ENCODE measurements around the gene LRP1B.

The LRP1B gene

GRCh38 chr2:141497272-141497671, 633.5 kb downstream of the LRP1B start:
- no peak for DNase-seq

DNA sequence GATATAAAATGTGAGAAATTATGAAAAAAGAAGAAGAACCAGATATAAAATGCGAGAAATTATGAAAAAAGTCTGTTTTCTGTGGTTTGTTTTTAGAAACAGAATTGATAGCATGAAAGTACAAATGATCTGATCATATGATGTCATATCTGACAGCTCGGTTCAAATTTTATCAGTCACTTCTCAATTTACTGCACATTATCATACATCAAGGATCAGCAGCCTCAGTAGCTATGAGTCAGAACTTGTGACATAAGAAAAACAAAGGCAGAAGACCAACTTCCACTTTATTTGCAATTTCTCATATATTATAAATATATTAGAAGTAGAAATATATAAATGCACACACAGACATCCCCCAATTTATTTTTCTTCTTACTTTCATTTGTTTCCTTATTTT, 634.0 kb downstream of the LRP1B start:
- no peak for DNase-seq

DNA sequence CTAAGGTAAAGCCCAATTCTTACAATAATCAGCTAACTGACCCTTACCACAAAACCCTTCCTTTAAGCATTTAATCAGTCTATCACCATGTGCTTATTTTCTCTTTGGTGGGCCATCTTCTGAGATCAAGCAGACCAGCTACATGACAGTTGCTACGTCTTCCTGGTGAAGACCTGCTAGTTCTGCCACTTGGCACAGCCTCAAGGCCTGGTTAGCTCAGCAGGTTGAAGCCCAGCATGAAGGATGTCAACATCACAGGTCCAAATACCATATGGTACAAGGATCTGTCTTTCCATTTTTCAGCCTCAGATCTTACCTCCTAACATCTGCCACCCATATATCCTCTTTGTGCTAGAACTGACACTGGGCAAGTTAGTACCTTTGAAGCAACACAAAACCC, 636.9 kb downstream of the LRP1B start:
- DNase-seq, result no peak

DNA sequence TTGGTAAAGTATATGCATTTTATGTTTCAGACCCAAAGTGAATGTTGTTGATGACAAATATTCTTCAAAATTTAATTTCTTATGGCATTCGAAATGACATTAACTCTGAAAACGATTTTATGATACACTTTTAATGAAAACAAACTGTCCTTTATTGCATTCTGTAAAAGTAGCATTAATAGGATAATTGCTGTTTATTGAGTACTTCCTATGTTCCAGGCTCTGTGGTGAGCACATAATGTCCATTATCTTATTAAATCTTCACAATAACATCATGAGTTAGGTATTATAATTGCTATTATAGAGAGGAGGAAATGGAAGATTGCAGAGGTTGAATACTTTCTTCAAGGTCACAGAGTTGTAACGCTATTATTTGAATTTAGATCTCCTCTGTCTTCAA, 638.0 kb downstream of the LRP1B start:
- DNase-seq, result no peak

DNA sequence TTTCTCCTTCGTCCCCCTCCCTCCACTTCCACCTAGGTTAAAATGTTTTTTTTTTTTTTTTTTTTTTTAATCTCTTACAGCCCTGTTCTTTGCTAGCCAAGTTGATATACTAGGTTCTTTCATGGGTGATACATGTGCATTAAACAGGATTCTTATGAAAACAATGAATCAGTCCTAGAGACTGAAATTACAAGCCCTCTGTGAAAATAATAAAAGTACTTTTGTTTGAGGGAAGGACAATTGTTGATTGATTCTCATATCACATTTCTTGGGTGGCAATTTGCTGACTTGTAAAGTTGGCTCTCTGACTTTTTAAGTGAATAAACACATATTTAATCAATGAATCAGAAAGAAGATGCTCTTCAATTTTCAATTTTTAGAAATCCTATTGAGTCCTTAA, 639.9 kb downstream of the LRP1B start:
- no peak for DNase-seq

GRCh38 chr2:141482697-141483096, 648.1 kb downstream of the LRP1B start:
- DNase-seq, result no peak

GRCh38 chr2:141475801-141476200, 655.0 kb downstream of the LRP1B start:
- DNase-seq, result no peak

GRCh38 chr2:141468761-141469160, 662.1 kb downstream of the LRP1B start:
- DNase-seq, result no peak

GRCh38 chr2:141467331-141467730, 663.5 kb downstream of the LRP1B start:
- no peak for DNase-seq

DNA sequence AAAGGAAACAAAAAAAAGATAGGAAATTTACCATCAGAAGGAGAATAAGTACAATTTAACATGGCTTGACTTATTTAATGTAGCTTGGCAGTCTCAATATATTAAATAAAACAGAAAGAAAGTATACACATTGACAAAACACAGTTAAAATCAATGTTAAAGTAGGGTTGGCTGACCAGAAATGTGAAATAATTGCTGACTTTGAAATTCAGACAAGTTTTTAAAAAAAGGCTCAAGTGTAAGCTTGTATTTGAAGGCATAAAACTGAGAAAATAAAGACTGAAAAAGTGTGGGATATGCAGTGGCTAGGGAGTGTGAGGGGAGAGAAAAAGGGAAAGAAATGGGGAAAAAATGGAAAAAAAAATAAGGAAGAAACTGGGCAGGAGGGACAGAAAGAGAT, 665.8 kb downstream of the LRP1B start:
- no peak for DNase-seq

- no peak for DNase-seq
These were observed 672.5 kb downstream of the LRP1B start for GRCh38 chr2:141458351-141458750.

DNA sequence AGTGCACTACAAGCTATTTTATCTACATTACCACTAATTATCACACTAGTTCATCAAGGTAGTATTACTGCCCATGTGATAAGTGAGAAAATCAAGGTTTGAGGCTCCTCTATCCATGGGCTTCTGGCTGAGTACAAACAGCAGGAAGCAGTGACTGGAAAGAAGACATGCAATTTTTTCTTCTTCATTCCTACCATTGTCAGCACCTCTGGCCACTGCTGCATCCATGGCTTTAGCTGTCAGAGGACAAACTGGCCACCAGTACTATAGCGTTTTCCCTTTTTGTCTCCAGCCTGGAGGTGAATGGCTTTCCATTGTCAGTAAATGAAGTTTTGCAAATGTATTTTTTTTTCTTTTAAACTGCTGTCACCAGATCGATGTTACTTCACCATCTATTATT, 674.9 kb downstream of the LRP1B start:
- no peak for DNase-seq

GRCh38 chr2:141455211-141455826, 675.5 kb downstream of the LRP1B start:
- DNase-seq, result no peak

DNA sequence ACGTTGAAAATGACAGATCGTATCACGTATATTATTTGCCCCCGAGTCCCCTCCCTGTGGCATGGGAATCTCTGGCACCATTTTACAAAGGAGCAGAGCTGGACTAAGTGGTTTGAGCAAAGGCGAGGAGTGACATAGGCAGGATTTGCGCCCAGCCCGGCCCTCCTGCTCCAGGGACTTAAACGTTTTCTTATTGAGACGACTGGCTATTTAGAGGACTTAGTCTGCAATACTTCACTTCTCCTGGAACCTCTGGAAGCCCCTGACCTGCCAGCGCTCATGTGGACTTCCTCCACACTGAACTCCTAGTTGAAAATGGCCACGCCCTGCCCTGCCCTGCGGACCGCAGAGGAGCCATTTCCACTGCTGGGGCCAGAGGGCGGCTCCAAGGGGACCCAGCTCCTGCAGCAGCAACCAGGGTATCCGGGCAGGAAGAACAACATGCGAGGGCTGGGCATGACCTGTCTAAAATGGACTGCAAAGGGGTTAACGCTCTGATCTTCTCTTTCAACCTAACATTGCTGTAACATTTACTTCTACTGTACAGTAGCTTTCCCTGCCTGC, 690.7 kb downstream of the LRP1B start:
- DNase-seq, result no peak

- DNase-seq, result no peak
These were observed 691.3 kb downstream of the LRP1B start for GRCh38 chr2:141439524-141439923.

- no peak for DNase-seq
These were observed 692.3 kb downstream of the LRP1B start for GRCh38 chr2:141438536-141438935.

DNA sequence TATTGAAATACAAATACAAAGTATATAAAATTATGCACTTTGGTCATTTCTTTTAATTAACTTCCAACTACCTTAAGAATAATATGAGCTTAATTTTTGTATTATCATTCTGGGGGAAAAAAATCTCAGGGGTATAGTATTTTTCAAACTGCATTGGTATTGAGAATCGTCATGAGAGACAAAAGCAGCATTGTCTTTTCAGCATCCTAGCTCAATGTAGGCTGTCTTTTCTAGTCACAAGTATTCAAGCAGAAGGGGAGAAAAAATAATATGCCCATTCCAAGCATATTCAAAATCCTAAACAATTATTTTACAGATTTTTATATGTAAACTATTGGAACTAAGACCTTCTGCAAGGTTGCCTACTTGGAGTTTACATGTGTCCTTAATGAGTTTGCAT, 693.3 kb downstream of the LRP1B start:
- no peak for DNase-seq

DNA sequence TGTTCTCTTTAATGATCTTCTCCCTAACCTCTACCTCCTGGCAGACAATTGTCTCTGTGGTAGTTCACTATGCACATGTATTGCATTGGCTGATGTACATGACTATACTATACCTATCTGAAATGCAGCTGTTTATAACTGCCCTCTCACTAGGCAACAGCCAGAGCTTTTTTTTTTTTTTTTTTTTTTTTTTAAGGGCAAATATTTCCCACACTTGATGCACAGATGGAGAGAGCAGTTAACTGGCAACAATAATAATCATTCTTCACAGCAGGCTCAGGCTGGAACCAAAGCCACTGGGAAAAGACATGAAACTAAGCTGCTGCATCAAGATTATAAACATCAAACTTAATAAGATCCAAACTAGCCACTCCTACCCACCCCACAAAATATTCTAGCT, 707.7 kb downstream of the LRP1B start:
- DNase-seq, result no peak

DNA sequence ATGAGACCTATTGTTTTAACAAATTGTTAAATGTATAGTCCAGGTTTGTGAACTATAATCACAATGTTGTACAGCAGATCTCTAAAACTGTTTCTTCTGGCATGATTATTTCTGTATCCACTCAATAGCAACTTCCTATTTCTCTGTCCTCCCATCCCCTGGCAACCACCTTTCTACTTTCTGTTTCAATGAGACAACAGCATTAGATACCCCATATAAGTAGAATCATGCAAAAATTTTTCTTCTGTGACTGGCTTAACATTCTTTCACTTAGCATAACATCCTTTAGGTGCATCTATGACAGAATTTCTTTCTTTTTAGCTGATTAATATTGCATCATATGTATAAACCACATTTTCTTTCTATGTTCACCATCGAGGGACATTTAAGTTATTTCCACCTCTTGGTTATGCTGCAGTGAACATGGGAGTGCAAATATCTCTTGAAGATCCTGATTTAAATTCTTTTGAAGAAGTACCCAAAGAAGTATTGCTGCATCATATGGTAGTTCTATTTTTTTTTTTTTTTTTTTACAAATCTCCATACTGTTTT, 713.5 kb downstream of the LRP1B start:
- DNase-seq, result no peak

DNA sequence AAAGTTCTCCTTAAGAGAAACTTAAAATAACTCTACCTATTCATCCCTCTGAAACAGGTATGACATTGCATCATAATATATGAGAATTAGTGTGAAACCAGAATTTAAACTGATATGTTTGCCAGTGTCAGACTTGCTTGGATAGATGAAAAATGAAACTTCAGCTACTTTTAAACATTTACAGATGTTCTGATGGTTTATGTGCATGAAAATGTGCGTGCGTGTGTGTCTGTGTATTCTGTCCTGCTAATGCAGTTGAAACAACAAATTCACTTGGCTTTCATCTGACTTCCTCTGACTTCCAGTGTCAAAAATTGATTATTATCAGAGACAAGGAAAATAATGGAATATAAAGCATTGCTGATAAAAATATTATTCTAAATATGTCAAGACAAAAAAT, 719.4 kb downstream of the LRP1B start:
- DNase-seq, result no peak

- no peak for DNase-seq
These were observed 731.5 kb downstream of the LRP1B start for GRCh38 chr2:141399270-141399669.

GRCh38 chr2:141393214-141393545, 737.6 kb downstream of the LRP1B start:
- no peak for DNase-seq

DNA sequence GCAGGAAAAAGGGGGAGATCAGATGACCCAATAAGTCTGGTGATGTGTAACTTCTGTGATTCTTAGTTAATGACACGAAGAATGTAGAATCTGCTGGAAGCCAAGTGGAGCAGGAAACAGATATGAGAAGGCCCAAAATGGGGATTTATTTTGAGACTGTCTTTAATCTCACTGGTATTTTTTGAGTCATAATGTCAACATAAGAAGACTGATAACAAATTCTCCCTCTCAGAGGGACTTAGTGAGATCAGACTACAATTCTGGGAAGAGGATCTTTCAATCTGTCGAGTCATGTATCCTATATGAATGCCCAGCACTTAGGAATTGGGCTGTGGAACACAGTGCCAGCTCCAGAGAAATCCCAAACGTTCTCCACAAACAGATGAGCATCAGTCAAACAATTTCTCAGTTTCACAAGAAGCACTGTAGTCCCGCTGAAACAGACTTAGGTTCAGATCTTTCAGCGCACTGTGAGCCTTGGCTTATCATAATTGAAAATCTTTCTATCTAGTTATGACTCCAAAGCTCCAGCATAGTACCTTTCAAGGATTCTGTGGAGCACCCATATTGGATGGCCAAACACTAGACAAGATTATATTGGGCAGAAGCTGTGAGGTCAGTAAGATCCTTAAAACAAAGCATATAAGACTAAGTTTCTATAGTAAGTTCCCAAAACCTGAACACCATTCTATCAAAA, 738.2 kb downstream of the LRP1B start:
- DNase-seq, result no peak

DNA sequence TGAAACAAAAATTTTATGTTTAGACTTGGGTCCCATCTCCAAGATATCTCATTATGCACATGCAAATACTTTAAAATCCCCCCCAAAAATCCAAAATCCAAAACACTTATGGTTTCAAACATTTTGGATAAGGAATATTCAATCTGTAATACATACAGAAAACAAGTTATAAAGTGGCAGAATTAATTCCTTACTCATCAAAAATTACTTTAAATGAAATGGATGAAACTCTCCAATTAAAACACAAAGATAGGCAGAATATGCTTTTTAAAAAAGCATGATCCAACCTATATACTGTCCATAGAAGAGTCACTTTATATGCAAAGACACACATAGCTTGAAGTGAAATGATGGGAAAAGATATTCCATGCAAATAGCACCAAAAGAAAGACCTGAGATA, 744.6 kb downstream of the LRP1B start:
- DNase-seq, result no peak

- no peak for DNase-seq
These were observed 746.1 kb downstream of the LRP1B start for GRCh38 chr2:141384676-141385075.

All from stimulated activated CD8-positive, alpha-beta memory T cell treated with anti-CD3 and anti-CD28 coated beads, Interleukin-4, amount 100 ng/mL, for 48 hours (primary cell).